IPS-18a (cell line): ENCODE measurements around the gene U2AF1L4.

Source experiments
- H3K27ac ChIP-seq: one replicate; pipeline ENCODE4 v1.5.1; 2013; ENCODE audit warnings: low read length
- H3K27me3 ChIP-seq: one replicate; pipeline ENCODE4 v1.6.1; 2013; ENCODE audit warnings: mild to moderate bottlenecking, low read length; ENCODE audit not compliant: control insufficient read depth, insufficient read depth
- H3K36me3 ChIP-seq: one replicate; pipeline ENCODE4 v1.6.1; 2013; ENCODE audit warnings: low read depth, low read length; ENCODE audit not compliant: control insufficient read depth
- H3K4me1 ChIP-seq: one replicate; pipeline ENCODE4 v1.6.1; 2013; ENCODE audit warnings: low read depth, low read length; ENCODE audit not compliant: control insufficient read depth
- H3K4me3 ChIP-seq: one replicate; pipeline ENCODE4 v1.5.1; 2013; ENCODE audit warnings: low read length
- H3K9ac ChIP-seq: one replicate; pipeline ENCODE4 v1.6.1; 2013; ENCODE audit warnings: mild to moderate bottlenecking, low read length, moderate library complexity
- H3K9me3 ChIP-seq: one replicate; pipeline ENCODE4 v1.6.1; 2013; ENCODE audit warnings: low read depth, low read length; ENCODE audit not compliant: control insufficient read depth

U2AF1L4 gene

GRCh38 chr19:35704218-35704617 lies 41.0 kb downstream of the U2AF1L4 start, which contains the start of gene ZBTB32:
Gene ZBTB32, plus strand, starts transcription at chr19:35704558. Its CDS starts 10,069 bp downstream, at chr19:35714627.
- Histone ChIP-seq H3K4me3 (no peak within 1 kb of the TSS), H3K9ac (no peak within 1 kb of the TSS), H3K27ac (no peak within 1 kb of the TSS)

DNA sequence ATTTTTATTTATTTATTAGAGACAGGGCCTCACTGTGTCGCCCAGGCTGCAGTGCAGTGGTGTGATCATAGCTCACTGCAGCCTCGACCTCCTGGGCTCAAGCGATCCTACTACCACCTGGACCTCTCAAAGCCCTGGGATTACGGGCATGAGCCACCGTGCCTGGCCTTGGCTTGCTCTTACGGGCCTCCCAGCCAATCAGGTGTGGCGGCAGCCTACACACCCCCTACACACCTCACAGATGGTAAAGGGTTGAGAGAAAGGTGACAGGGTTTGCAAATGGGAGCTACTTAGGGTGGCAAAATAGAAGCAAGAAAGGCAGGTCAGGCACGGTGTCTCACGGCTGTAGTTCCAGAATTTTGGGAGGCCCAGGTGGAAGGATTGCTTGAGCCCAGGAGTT lies 41.9 kb downstream of the U2AF1L4 start:
- Histone ChIP-seq H3K9ac (no peak overlapping the region), H3K4me3 (no peak overlapping the region), H3K9me3 (no peaks in the 10 kb centered on the region), H3K27me3 (peaks cover 30% of the 10 kb centered on the region), H3K27ac (no peak overlapping the region), H3K36me3 (no peaks in the 10 kb centered on the region), H3K4me1 (no peaks in the 10 kb centered on the region)

More at GRCh38 chr19:35704218-35704617, 41.0 kb downstream of the U2AF1L4 start, which contains the start of gene ZBTB32:
- H3K27me3 ChIP-seq: peaks cover 30% of the 10 kb centered on the region
- no peaks in the 10 kb centered on the region for H3K9me3 ChIP-seq
- no peaks in the 10 kb centered on the region for H3K4me1 ChIP-seq
- H3K36me3 ChIP-seq: no peaks in the 10 kb centered on the region

- Histone ChIP-seq H3K27me3 (peaks cover 30% of the 10 kb centered on the region), H3K36me3 (no peaks in the 10 kb centered on the region), H3K27ac (no peak overlapping the region), H3K4me3 (peak overlapping the region; percentile 70), H3K9ac (no peak overlapping the region), H3K9me3 (no peaks in the 10 kb centered on the region), H3K4me1 (no peaks in the 10 kb centered on the region)
Observed at GRCh38 chr19:35702223-35703012, 42.8 kb downstream of the U2AF1L4 start.

DNA sequence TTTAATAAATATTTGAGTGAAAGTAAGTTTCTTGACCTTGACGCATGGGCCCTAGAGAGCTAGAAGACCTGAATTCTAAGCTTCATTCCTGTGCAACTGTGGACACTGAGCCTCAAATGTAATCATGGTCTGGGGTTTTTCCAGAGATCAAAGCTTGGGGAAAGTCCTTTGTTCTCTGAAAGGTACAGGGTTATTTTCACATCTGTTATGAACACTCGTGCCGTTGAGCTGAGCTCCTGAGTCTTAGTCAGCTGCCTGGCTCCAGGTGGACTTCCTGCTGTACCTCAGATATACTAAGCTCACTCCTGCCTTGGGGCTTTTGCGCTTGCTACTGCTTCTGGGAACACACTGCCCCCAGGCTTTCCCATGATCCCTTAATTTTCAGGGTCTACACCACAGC lies 48.4 kb downstream of the U2AF1L4 start:
- Histone ChIP-seq H3K9me3 (no peaks in the 10 kb centered on the region), H3K9ac (no peak overlapping the region), H3K27ac (no peak overlapping the region), H3K4me1 (peaks cover 3% of the 10 kb centered on the region), H3K36me3 (no peaks in the 10 kb centered on the region), H3K27me3 (no peaks in the 10 kb centered on the region), H3K4me3 (no peak overlapping the region)

GRCh38 chr19:35695895-35696422 lies 49.3 kb downstream of the U2AF1L4 start:
- Histone ChIP-seq H3K4me1 (peaks cover 3% of the 10 kb centered on the region), H3K4me3 (no peak overlapping the region), H3K27me3 (no peaks in the 10 kb centered on the region), H3K9me3 (no peaks in the 10 kb centered on the region), H3K36me3 (no peaks in the 10 kb centered on the region), H3K9ac (no peak overlapping the region), H3K27ac (no peak overlapping the region)

DNA sequence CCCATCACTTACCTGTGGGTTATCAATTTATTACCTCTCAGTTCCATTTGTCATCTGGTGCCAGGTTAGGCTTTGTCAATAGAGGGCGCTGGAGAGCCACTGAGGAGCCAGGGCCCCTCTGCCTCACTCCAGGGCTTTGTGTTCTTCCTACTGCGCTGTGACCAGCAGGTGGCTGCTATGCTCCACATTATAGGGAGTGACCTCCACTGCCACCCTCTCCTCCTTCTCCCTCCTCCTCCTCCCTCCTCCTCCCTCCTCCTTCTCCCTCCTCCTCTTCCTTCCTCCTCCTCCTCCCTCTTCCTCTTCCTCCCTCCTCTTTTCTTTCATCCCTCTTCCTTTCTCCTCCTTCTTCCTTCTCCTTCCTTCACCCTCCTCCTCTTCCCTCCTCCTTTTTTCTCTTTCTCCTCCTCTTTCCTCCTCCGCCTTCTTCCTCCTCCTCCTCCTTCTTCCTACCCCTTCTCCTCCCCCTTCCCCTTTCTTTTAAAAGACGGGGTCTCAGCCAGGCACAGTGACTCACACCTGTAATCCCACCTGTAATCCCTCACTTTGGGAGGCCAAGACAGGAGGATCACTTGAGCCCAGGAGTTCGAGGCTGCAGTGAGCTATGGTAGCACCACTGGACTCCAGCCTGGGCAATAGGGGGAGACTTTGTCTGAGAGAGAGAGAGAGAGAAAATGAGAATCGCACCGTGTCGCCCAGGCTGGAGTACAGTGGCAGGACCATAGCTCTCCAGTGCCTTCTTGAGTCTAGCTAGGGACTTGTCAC lies 51.2 kb downstream of the U2AF1L4 start:
- no peak overlapping the region for H3K4me3 ChIP-seq
- H3K27me3 ChIP-seq: no peaks in the 10 kb centered on the region
- no peak overlapping the region for H3K9ac ChIP-seq
- H3K4me1 ChIP-seq: peaks cover 3% of the 10 kb centered on the region
- no peak overlapping the region for H3K27ac ChIP-seq
- H3K9me3 ChIP-seq: no peaks in the 10 kb centered on the region
- H3K36me3 ChIP-seq: no peaks in the 10 kb centered on the region

DNA sequence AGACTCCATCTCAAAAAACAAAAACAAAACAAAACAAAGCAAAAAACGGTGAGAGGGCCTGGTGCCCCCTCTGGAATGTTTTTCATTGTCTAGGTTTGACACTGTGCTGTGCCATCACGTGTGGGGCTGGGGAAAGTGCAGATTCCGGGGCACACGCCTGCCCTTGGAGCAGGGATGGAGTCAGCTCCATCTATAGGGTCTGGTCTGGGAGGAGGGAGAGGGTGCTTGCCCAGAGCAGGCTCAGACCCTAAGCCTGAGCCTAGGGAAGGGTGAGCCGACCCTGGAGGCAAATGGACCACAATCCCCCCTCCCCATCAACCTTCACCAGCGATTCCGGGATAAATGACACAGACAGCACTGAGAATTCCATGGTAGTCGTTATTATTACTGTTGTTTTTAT lies 51.8 kb downstream of the U2AF1L4 start:
- no peaks in the 10 kb centered on the region for H3K27me3 ChIP-seq
- peaks cover 3% of the 10 kb centered on the region for H3K4me1 ChIP-seq
- no peaks in the 10 kb centered on the region for H3K36me3 ChIP-seq
- H3K27ac ChIP-seq: no peak overlapping the region
- no peak overlapping the region for H3K4me3 ChIP-seq
- no peak overlapping the region for H3K9ac ChIP-seq
- H3K9me3 ChIP-seq: no peaks in the 10 kb centered on the region
